Stomach smooth muscle (tissue), 2 donors: ENCODE measurements around the gene KIF26B.
"Not testable (repeated sequence)": the region's sequence is repeated elsewhere in the genome, so short reads cannot be mapped to it uniquely, and the experiment has no call there.

Experiments
- H3K27ac ChIP-seq: one replicate; pipeline ENCODE4 v1.7.0; 2013; ENCODE audit warnings: mild to moderate bottlenecking, low read length, inconsistent platforms
- H3K27me3 ChIP-seq, 2 donors: one replicate each; pipeline ENCODE4 v1.7.0; 2013; ENCODE audit warnings: low read length in 2 of 2; ENCODE audit not compliant: insufficient read depth in 2 of 2, control insufficient read depth in 1 of 2
- H3K36me3 ChIP-seq, 2 donors: one replicate each; pipeline ENCODE4 v1.7.0; 2013; ENCODE audit warnings: low read length in 2 of 2; ENCODE audit not compliant: control insufficient read depth in 2 of 2, insufficient read depth in 2 of 2
- H3K4me1 ChIP-seq: one replicate; pipeline ENCODE4 v1.7.0; 2013; ENCODE audit warnings: low read length; ENCODE audit not compliant: control insufficient read depth, insufficient read depth
- H3K4me3 ChIP-seq, 2 donors: one replicate each; pipeline ENCODE4 v1.7.0; 2013; ENCODE audit warnings: low read length in 2 of 2
- H3K9ac ChIP-seq, 2 donors: one replicate each; pipeline ENCODE4 v1.7.0; 2013; ENCODE audit warnings: low read length in 2 of 2, mild to moderate bottlenecking in 1 of 2
- H3K9me3 ChIP-seq, 2 donors: one replicate each; pipeline ENCODE4 v1.7.0; 2013; ENCODE audit warnings: low read length in 2 of 2; ENCODE audit not compliant: control insufficient read depth in 2 of 2
- donor health status: healthy.
- donor health status: Pancreatic carcinoma.

KIF26B gene

GRCh38 chr1:245118066-245118465, 36.7 kb upstream of the KIF26B start:
- no peak overlapping the region for H3K9ac ChIP-seq
- no peaks in the 10 kb centered on the region for H3K27me3 ChIP-seq
- H3K4me1 ChIP-seq, result no peaks in the 10 kb centered on the region
- H3K27ac ChIP-seq, result no peak overlapping the region
- H3K4me3 ChIP-seq, result no peak overlapping the region
- no peaks in the 10 kb centered on the region for H3K36me3 ChIP-seq
- no peaks in the 10 kb centered on the region for H3K9me3 ChIP-seq

DNA sequence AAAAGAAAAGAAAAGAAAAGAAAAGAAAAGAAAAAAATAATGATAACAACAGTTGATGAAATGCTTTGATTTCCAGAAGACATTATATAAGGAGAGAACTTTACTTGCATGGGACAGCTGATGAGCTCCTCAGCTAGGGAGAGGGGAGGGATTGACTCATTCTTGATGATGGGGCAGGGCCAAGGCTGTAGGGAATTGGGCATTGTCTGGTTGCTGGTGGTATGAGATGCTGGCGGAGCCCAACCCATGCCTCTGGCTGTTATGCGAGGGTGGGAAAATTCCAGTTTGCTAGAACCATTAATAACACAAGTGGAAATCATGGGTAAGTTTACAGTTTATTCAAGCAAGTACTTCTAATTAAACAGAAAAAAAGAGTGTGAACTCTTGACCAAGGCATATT, 36.0 kb upstream of the KIF26B start:
- Histone ChIP-seq H3K9ac (no peak overlapping the region), H3K9me3 (no peaks in the 10 kb centered on the region), H3K27ac (no peak overlapping the region), H3K4me3 (no peak overlapping the region), H3K27me3 (no peaks in the 10 kb centered on the region), H3K36me3 (no peaks in the 10 kb centered on the region), H3K4me1 (no peaks in the 10 kb centered on the region)

- Histone ChIP-seq H3K36me3 (peaks cover 0 to 2% of the 10 kb centered on the region in 2 donors), H3K9ac (no peak overlapping the region), H3K27ac (no peak overlapping the region), H3K9me3 (no peaks in the 10 kb centered on the region), H3K27me3 (no peaks in the 10 kb centered on the region), H3K4me1 (no peaks in the 10 kb centered on the region), H3K4me3 (no peak overlapping the region)
These were observed 33.3 kb upstream of the KIF26B start for GRCh38 chr1:245121523-245121922.

- Histone ChIP-seq H3K4me3 (no peak overlapping the region), H3K4me1 (no peaks in the 10 kb centered on the region), H3K36me3 (peaks cover 0 to 2% of the 10 kb centered on the region in 2 donors), H3K9ac (no peak overlapping the region), H3K9me3 (no peaks in the 10 kb centered on the region), H3K27me3 (peaks cover 0 to 2% of the 10 kb centered on the region in 2 donors), H3K27ac (no peak overlapping the region)
These were observed 30.5 kb upstream of the KIF26B start for GRCh38 chr1:245124241-245124640.

- H3K27me3 ChIP-seq, result peaks cover 0 to 5% of the 10 kb centered on the region in 2 donors
These were observed 30.1 kb upstream of the KIF26B start for GRCh38 chr1:245124644-245125043.

GRCh38 chr1:245126530-245126929, 28.3 kb upstream of the KIF26B start:
- H3K9ac ChIP-seq, result no peak overlapping the region
- H3K4me3 ChIP-seq, result no peak overlapping the region
- H3K9me3 ChIP-seq, result no peaks in the 10 kb centered on the region
- no peaks in the 10 kb centered on the region for H3K4me1 ChIP-seq
- peaks cover 0 to 2% of the 10 kb centered on the region in 2 donors for H3K36me3 ChIP-seq
- H3K27me3 ChIP-seq, result peaks cover 0 to 7% of the 10 kb centered on the region in 2 donors
- no peak overlapping the region for H3K27ac ChIP-seq

More at GRCh38 chr1:245124644-245125043, 30.1 kb upstream of the KIF26B start:
- Histone ChIP-seq H3K4me3 (no peak overlapping the region), H3K27ac (no peak overlapping the region), H3K4me1 (no peaks in the 10 kb centered on the region), H3K9ac (no peak overlapping the region), H3K9me3 (no peaks in the 10 kb centered on the region), H3K36me3 (peaks cover 0 to 2% of the 10 kb centered on the region in 2 donors)

DNA sequence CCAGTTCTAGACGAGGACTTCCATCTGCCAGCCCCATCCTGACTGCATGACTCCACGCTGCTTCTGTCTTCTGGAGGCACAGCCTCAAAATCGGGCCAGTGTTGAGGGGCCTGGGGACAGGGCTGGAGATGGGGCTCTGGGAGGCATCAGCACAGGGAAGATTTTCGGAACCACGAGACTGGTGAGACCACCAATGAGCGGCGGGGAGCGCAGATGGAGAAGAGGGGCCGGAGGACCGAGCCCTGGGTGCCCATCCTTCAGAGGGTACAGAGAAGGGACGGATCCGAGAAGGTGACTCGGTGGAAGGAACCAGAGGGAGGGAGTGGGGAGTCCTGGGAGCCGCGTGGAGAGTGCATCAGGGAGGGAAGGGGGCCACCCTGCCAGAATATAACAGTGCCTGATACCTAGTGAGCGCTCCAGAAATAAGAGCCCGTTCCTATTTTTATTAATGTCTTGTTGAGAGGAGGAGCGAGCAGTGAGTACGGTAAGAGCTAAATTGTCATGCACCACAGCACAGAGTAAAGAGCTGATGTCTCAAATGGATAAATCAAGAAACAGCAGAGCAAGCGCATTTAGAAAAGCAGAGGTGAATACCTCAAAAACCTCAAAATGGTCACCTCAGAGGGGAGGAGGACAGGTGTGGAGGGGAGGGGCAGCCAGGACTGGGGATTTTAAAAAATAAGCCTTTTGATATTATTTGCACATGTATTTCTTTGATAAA, 26.2 kb upstream of the KIF26B start:
- peaks cover 0 to 2% of the 10 kb centered on the region in 2 donors for H3K36me3 ChIP-seq
- no peak overlapping the region for H3K27ac ChIP-seq
- H3K9me3 ChIP-seq, result no peaks in the 10 kb centered on the region
- no peak overlapping the region for H3K9ac ChIP-seq
- H3K4me1 ChIP-seq, result no peaks in the 10 kb centered on the region
- H3K4me3 ChIP-seq, result no peak overlapping the region
- H3K27me3 ChIP-seq, result peaks cover 7 to 12% of the 10 kb centered on the region in 2 donors

DNA sequence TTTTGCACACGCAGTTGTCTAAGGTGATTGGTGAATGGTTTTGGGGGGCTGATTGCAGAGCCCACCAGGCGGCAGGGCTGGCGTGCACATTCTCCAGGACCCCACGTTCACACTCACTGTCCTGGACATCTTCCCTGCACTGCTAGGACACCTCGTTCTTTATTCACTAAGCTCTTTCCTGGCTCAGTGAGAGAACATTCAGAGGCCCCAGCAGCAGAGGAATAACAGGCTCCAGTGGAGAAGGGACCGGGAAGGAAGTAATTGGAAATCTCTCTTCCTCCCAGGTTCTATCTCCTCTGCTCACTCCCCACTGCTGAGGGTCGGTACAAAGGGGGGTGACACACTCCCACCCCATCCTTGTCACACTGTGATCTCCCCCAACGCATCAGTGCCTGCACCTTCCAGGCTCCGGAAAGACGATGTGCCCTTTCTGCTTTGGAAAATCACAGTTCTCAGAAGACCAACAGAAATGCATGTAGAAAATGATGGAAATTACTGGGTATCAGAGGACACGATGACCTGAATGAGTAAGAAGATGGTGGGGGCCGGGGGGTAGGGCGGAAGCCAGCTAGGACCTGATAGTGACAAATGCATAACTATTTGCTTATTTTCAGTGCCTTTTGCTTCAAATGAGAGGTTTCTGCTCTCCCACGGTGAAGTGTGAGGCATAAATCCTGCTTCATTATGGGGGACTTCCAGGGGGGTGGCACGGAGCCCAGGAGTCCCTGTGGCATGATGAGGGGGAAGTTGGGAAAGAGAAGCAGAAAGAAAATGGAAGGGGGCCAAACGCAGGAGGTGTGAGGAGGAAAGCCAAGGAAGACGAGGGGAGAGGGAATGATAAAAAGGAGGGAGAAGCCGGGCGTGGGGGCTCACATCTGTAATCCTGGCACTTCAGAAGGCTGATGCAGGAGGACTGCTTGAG, 25.2 kb upstream of the KIF26B start:
- Histone ChIP-seq H3K9me3 (no peaks in the 10 kb centered on the region), H3K27ac (no peak overlapping the region), H3K4me3 (no peak overlapping the region), H3K36me3 (no peaks in the 10 kb centered on the region), H3K27me3 (peaks cover 7 to 12% of the 10 kb centered on the region in 2 donors), H3K4me1 (no peaks in the 10 kb centered on the region), H3K9ac (no peak overlapping the region)

DNA sequence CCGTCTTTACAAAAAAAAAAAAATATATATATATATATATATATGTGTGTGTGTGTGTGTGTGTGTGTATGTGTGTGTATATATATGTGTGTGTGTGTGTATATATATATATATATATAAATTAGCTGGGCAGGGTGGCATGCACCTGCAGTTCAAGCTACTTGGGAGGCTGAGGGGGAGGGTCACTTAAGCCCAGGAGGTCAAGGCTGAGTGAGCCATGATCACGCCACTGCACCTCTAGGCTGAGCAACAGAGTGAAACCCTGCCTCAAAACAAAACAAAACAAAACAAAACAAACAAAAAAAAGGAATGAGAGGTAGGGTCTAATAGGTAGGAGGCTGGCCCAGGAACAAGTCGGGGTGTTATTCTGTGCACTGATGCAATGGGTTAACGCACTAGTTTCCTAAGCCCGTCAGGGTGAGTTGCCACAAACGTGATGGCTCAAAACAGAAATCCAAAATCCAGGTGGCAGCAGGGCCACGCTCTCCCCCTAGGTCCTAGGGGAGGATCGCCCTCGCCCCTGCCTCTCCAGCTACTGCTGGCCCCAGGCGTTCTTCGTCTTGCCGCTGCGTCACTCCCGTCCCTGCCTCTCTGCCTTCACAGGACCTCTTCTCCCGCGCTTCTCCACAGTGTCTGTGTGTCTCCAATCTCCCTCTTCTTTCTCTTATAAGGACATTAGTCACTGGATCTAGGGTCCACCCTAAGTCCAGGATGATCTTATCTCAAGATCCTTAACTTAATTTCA, 24.3 kb upstream of the KIF26B start:
- peaks cover 7 to 12% of the 10 kb centered on the region in 2 donors for H3K27me3 ChIP-seq
- not testable (repeated sequence) for H3K27ac ChIP-seq

GRCh38 chr1:245131026-245131393, 23.8 kb upstream of the KIF26B start:
- H3K36me3 ChIP-seq, result no peaks in the 10 kb centered on the region
- H3K27ac ChIP-seq, result no peak overlapping the region
- no peaks in the 10 kb centered on the region for H3K9me3 ChIP-seq
- no peaks in the 10 kb centered on the region for H3K4me1 ChIP-seq
- H3K27me3 ChIP-seq, result peaks cover 7 to 12% of the 10 kb centered on the region in 2 donors
- no peak overlapping the region for H3K9ac ChIP-seq
- H3K4me3 ChIP-seq, result no peak overlapping the region

More for the DNA sequence above, 24.3 kb upstream of the KIF26B start:
- not testable (repeated sequence) for H3K4me1 ChIP-seq, H3K4me3 ChIP-seq, H3K9ac ChIP-seq, H3K36me3 ChIP-seq, H3K9me3 ChIP-seq
